Kidney (tissue), 14 donors: ENCODE measurements around the gene SPINT2. TPM values are rescaled to one million over a fixed set of nuclear protein-coding genes. Genes with fewer than 3 reads are reported as not detected.

Source experiments
- DNase-seq, 5 donors: peaks; one replicate each; pipeline ENCODE4 v3.0.0-alpha.2; 2013 to 2020
- FAIRE-seq: peaks from 2 replicates; lab custom pipeline; 2012; peaks lifted over from hg19 to GRCh38; lab: Jason Lieb, UNC
- H3K27ac ChIP-seq, 2 donors: one replicate each; pipeline ENCODE4 v1.7.0; 2013; ENCODE audit warnings: low read depth in 2 of 2, low read length in 2 of 2, inconsistent platforms in 1 of 2
- H3K27me3 ChIP-seq: one replicate; pipeline ENCODE4 v1.7.1; 2013; ENCODE audit warnings: low read length, inconsistent platforms; ENCODE audit not compliant: control insufficient read depth, insufficient read depth
- H3K36me3 ChIP-seq, 3 donors: one replicate each; pipeline versions ENCODE4 v1.7.0 to v1.7.1; 2013; ENCODE audit warnings: low read length in 3 of 3, control low read depth in 1 of 3, inconsistent platforms in 1 of 3; ENCODE audit not compliant: insufficient read depth in 3 of 3, control insufficient read depth in 2 of 3
- H3K4me1 ChIP-seq, 3 donors: one replicate each; pipeline versions ENCODE4 v1.7.0 to v1.7.1; 2013; ENCODE audit warnings: low read length in 3 of 3, inconsistent platforms in 1 of 3, low read depth in 1 of 3; ENCODE audit not compliant: control insufficient read depth in 2 of 3, insufficient read depth in 2 of 3
- H3K4me3 ChIP-seq, 3 donors: one replicate each; pipeline versions ENCODE4 v1.7.0 to v1.8.1; 2013; ENCODE audit warnings: low read length in 3 of 3, control low read depth in 1 of 3, inconsistent platforms in 1 of 3
- H3K9ac ChIP-seq, 3 donors: one replicate each; pipeline versions ENCODE4 v1.7.0 to v1.7.1; 2013; ENCODE audit warnings: low read length in 3 of 3, control low read depth in 1 of 3, inconsistent platforms in 1 of 3
- H3K9me3 ChIP-seq, 3 donors: one replicate each; pipeline versions ENCODE4 v1.7.0 to v1.7.1; 2013; ENCODE audit warnings: low read length in 3 of 3, control low read depth in 1 of 3, inconsistent platforms in 1 of 3; ENCODE audit not compliant: control insufficient read depth in 2 of 3, insufficient read depth in 1 of 3
- CTCF ChIP-seq: IDR thresholded peaks from 3 replicates; pipeline ENCODE4 v1.5.1; 2012; ENCODE audit warnings: mild to moderate bottlenecking, moderate library complexity, borderline replicate concordance; ENCODE audit not compliant: insufficient read depth; ENCODE audit errors: extremely low read depth
- intact Hi-C: fragments of 100-400 bp; cut with DNase I; formaldehyde crosslinking; loops from one replicate; pipeline ENCODE4 v1.11.1; 2022
- polyA plus RNA-seq: library from polyadenylated mRNA; stranded (reverse); fragments of 350-450 nt; fragmentation: Illumina TruSeq; extraction: RNeasy Lipid Tissue Mini Kit (QIAGEN cat#74804); gene quantifications from one replicate; pipeline ENCODE4 v1.2.3, GENCODE V29; 2014; ENCODE audit warnings: low read depth, low replicate concordance; ENCODE audit not compliant: insufficient read depth
- total RNA-seq: library from RNA; stranded (reverse); fragmentation: NEBNext Ultra II Directional; extraction: Animal tissue kit (Norgen Biotek cat#: 25700); gene quantifications from one replicate; pipeline ENCODE4 v1.2.1, GENCODE V29; 2021
- donor health status: control.
- donor health status: control.
- donor health status: control.
- donor health status: control.
- donor health status: control.
- donor health status: DM: yes; HTN: yes; CAD: no.
- donor health status: Normal renal cell carcinoma (clear cell type).

SPINT2 gene
- total and polyA plus RNA-seq, 2 donors from 2014 or later, result 381 to 425 TPM

GRCh38 chr19:38221919-38222830, 42.2 kb upstream of the SPINT2 start:
- peaks cover 0 to 2% (median 0%) of the 10 kb centered on the region in 3 donors for H3K4me1 ChIP-seq
- intact Hi-C loops, result no loop called here
- H3K27me3 ChIP-seq, result no peaks in the 10 kb centered on the region
- FAIRE-seq (no peak), DNase-seq (no peak)
- H3K4me3 ChIP-seq, result no peak overlapping the region
- H3K9ac ChIP-seq, result no peak overlapping the region
- no peaks in the 10 kb centered on the region for H3K9me3 ChIP-seq
- TF ChIP-seq CTCF, result no peak
- H3K27ac ChIP-seq, result no peak overlapping the region
- H3K36me3 ChIP-seq, result no peaks in the 10 kb centered on the region

DNA sequence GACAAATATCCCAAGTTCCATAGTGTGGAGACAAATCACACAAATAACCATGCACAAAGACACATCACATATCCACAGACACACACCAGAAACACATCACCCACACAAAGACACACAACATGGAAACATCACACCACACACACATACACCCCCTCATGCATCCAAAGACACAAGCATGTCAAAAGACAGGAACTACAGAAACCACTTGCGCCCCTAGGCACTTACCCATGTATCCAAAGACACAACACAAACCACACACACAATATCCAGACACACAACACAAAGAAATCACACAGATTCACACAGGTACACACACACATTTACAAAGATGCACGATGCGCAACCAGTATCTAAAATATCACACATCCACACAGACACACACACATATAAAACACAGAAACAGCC, 41.3 kb upstream of the SPINT2 start:
- Histone ChIP-seq H3K9me3 (no peaks in the 10 kb centered on the region), H3K4me3 (no peak overlapping the region), H3K4me1 (peaks cover 0 to 2% (median 0%) of the 10 kb centered on the region in 3 donors), H3K36me3 (no peaks in the 10 kb centered on the region), H3K27ac (no peak overlapping the region), H3K27me3 (no peaks in the 10 kb centered on the region), H3K9ac (no peak overlapping the region)
- DNase-seq (no peak), FAIRE-seq (no peak)
- no peak for TF ChIP-seq CTCF
- intact Hi-C loops, result no loop called here

DNA sequence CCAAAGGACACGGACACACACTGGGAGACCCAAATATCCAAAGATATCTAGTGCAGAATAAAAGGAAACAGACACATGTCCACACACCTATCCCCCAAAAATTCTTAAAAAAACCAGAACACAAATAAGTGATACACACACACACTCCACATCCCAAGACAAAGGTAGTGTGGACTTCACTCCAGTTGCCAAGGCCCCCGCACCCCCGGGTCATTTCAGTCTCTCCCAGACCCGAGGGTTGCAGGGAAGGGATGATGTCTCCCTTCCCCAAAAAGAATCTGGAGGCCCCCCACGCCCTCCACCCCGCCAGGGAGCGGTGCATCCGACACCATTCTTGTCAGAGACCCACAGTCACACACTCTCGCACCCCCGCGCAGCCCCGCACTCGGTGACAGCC, 40.8 kb upstream of the SPINT2 start:
- H3K4me3 ChIP-seq, result no peak overlapping the region
- no peak for DNase-seq
- H3K27me3 ChIP-seq, result no peaks in the 10 kb centered on the region
- peaks cover 0 to 2% (median 0%) of the 10 kb centered on the region in 3 donors for H3K4me1 ChIP-seq
- no peak for FAIRE-seq
- no peaks in the 10 kb centered on the region for H3K36me3 ChIP-seq
- H3K27ac ChIP-seq, result no peak overlapping the region
- H3K9ac ChIP-seq, result no peak overlapping the region
- intact Hi-C loops, result no loop called here
- H3K9me3 ChIP-seq, result no peaks in the 10 kb centered on the region
- no peak for TF ChIP-seq CTCF
